K562 (cell line): Measurements from ENCODE around the gene LAG3. TPM values are rescaled to one million over a fixed set of nuclear protein-coding genes. Genes with fewer than 3 reads are reported as not detected.

Experiments
- ARNT ChIP-seq, 2 experiments: fragments of 450-650 bp; IDR thresholded peaks; 2 replicates each; pipeline ENCODE4 v1.6.1; 2016; ENCODE audit warnings: mild to moderate bottlenecking in 1 of 2
- ASH1L ChIP-seq: fragments of 450-650 bp; IDR thresholded peaks from 2 replicates; pipeline ENCODE4 v1.6.1; 2018; ENCODE audit warnings: borderline replicate concordance, mild to moderate bottlenecking, low read depth; ENCODE audit not compliant: partially characterized antibody
- ATF7 ChIP-seq: fragments of 450-650 bp; IDR thresholded peaks from 2 replicates; pipeline ENCODE4 v1.7.1; 2014; ENCODE audit warnings: mild to moderate bottlenecking, moderate library complexity
- FOXK2 ChIP-seq, 2 experiments: fragments of 450-650 bp; IDR thresholded peaks in 1 of 2; conservative IDR thresholded peaks in 1 of 2; 2 replicates each; pipeline ENCODE4 v1.6.1; 2016; ENCODE audit warnings: low read depth in 2 of 2, mild to moderate bottlenecking in 1 of 2
- GATAD2B ChIP-seq: fragments of 450-650 bp; IDR thresholded peaks from 2 replicates; pipeline ENCODE4 v1.6.1; 2017; ENCODE audit warnings: mild to moderate bottlenecking, borderline replicate concordance
- KDM2B ChIP-seq: fragments of 250-450 bp; sonication (Bioruptor Pico); IDR thresholded peaks from 2 replicates; pipeline ENCODE4 v1.8.0; 2021; ENCODE audit warnings: mild to moderate bottlenecking, moderate library complexity
- KLF1 ChIP-seq: fragments of 450-650 bp; IDR thresholded peaks from 2 replicates; pipeline ENCODE4 v1.6.1; 2016; ENCODE audit warnings: missing genetic modification characterization, missing compliant biosample characterization
- NCOR1 ChIP-seq: fragments of 450-650 bp; IDR thresholded peaks from 2 replicates; pipeline ENCODE4 v1.6.1; 2016; ENCODE audit warnings: mild to moderate bottlenecking, moderate library complexity
- NELFE ChIP-seq: IDR thresholded peaks from 2 replicates; pipeline ENCODE4 v1.6.1; 2011; ENCODE audit warnings: mild to moderate bottlenecking; ENCODE audit not compliant: insufficient read depth, insufficient read length
- NFE2L1 ChIP-seq: fragments of 450-650 bp; IDR thresholded peaks from 2 replicates; pipeline ENCODE4 v1.6.1; 2016; ENCODE audit warnings: missing genetic modification characterization, low read depth, mild to moderate bottlenecking, missing compliant biosample characterization, moderate library complexity, borderline replicate concordance
- RBM25 ChIP-seq: fragments of 200-400 bp; formaldehyde crosslinking; IDR thresholded peaks from 2 replicates; pipeline ENCODE4 v1.6.1; 2018; ENCODE audit warnings: low read length, low read depth, moderate library complexity; ENCODE audit not compliant: severe bottlenecking
- SAP30 ChIP-seq: fragments of 200-600 bp; sonication (generic); IDR thresholded peaks from 2 replicates; pipeline ENCODE4 v1.6.1; 2012; ENCODE audit warnings: borderline replicate concordance, low read depth, mild to moderate bottlenecking, moderate library complexity, low read length, control low read depth, inconsistent platforms; ENCODE audit not compliant: insufficient read depth, poor library complexity, severe bottlenecking
- TCF7 ChIP-seq: sonication (generic); IDR thresholded peaks from 2 replicates; pipeline ENCODE4 v1.6.1; 2016; ENCODE audit warnings: antibody characterized with exemption, borderline replicate concordance
- WHSC1 ChIP-seq: IDR thresholded peaks from one replicate; pipeline ENCODE4 v1.6.1; 2012; ENCODE audit warnings: low read length, control low read depth, inconsistent platforms
- ZFP1 ChIP-seq: fragments of 450-650 bp; formaldehyde crosslinking; IDR thresholded peaks from 2 replicates; pipeline ENCODE4 v1.4.0; 2020; ENCODE audit warnings: mild to moderate bottlenecking, mixed read lengths
- ZNF23 ChIP-seq: fragments of 250-450 bp; sonication (Bioruptor Pico); IDR thresholded peaks from 2 replicates; pipeline ENCODE4 v1.4.0; 2020; ENCODE audit warnings: mild to moderate bottlenecking
- ZNF277 ChIP-seq: fragments of 250-450 bp; sonication (Bioruptor Pico); IDR thresholded peaks from 2 replicates; pipeline ENCODE4 v1.8.0; 2022; ENCODE audit warnings: inconsistent platforms, mild to moderate bottlenecking, moderate library complexity, borderline replicate concordance
- ZNF764 ChIP-seq: fragments of 250-450 bp; sonication (Bioruptor Pico); IDR thresholded peaks from 2 replicates; pipeline ENCODE4 v1.4.0; 2020; ENCODE audit warnings: low read depth, mild to moderate bottlenecking, moderate library complexity
- polyA plus RNA-seq, 8 experiments: library from polyadenylated mRNA; depleted of rRNA in 4 of 8; stranded (reverse) in 5 of 8; unstranded in 3 of 8; fragments of >200 nt; fragmentation: Nextera tagmentation in 2 of 8; fragmentation: Illumina TruSeq in 1 of 8; extraction: Ambion mirVana in 2 of 8; extraction: Trizol in 1 of 8; gene quantifications; 2 replicates each; pipeline versions ENCODE4 v1.2.1 to v1.2.3, GENCODE V29; 2011 to 2014; ENCODE audit warnings: inconsistent platforms in 1 of 8, missing spikeins in 1 of 8
- total RNA-seq, 7 experiments: library from RNA; depleted of rRNA in 6 of 7; stranded (reverse); fragments of >200 nt in 6 of 7; fragmentation: Illumina TruSeq in 2 of 7; extraction: Trizol in 2 of 7; gene quantifications; 2 replicates each; pipeline versions ENCODE4 v1.2.1 to v1.2.3, GENCODE V29; 2011 to 2021; ENCODE audit warnings: low replicate concordance in 1 of 7
- TF ChIP-seq, protein P1 (sequence below), 2 experiments: fragments of 450-650 bp in 1 of 2; sonication (generic) in 1 of 2; formaldehyde crosslinking; conservative IDR thresholded peaks; 2 replicates each; pipeline versions ENCODE4 v1.4.0 to v1.8.1; 2020 to 2022; ENCODE audit warnings: mild to moderate bottlenecking in 1 of 2, missing genetic modification reagents in 1 of 2
- TF ChIP-seq, protein P2 (sequence below): fragments of 450-650 bp; IDR thresholded peaks from 2 replicates; pipeline ENCODE4 v1.6.1; 2016; ENCODE audit warnings: missing biosample characterization, missing genetic modification characterization
- TF ChIP-seq, protein P3 (sequence below): sonication (generic); formaldehyde crosslinking; IDR thresholded peaks from 2 replicates; pipeline ENCODE4 v1.8.0; 2022; ENCODE audit warnings: missing genetic modification reagents, mild to moderate bottlenecking, moderate library complexity, borderline replicate concordance

The LAG3 gene
- total and polyA plus RNA-seq, 9 of the 15 experiments (the other 6 are each of a cell fraction or from before 2014, with no cell fraction given), result 0.07 to 0.66 (median 0.09) TPM; not detected in 1

DNA sequence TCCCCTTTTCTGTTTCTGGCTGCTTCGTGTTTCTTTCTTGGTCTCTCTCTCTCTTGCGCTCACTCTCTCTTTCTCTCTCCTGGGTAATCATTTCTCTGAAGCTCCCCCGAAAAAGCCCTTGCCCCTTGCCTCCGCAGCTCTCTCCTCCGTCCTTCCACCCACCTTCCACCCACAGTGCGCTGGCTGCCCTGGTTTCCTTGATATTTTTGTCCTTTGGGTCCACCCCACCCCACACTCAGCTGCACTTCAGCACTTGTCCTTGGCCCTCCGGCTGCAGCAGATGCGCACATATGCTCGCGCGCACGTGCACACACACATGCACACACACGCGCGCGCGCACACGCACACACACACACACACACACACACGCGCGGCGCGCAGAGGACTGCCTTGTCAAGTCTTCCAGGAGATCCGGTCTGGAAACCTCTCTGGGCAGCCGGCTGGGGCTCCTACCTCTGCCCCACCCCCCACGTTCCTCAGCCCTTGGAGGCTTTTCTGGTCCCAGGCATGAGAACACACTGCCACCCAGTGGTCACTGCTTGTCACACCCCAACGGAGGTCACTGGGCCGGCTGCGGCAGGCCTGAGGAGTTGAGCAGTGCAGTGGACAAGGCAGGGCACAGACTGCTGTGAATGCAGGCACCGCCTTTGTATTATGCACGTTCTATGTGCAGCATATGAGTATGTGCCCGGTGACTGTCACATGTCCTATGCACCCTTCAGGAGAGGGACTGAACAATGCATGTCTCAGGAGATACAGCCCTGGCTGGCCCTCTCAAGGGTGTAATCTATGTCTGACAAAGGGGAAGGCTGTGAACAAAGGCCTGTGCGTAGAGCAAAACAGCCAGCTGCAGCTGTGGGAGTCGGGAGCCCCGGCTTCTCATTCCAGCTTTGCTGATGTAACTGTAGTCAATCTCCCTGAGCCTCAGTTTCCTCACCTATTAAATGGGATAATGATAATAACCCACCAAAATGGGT, 6.5 kb downstream of the LAG3 start (continued):
- TF ChIP-seq SAP30 (peak; percentile 37), KDM2B (no peak), NCOR1 (peak; percentile 61), ASH1L (no peak), ATF7 (peak; percentile 44), WHSC1 (no peak), ZNF23 (CRISPR knock-in tag) (no peak), ZNF277 (CRISPR knock-in tag) (no peak), KLF1 (tag) (no peak), GATAD2B (no peak), ARNT (IDR thresholded peaks at IDR 0.05) (peak; percentile 51 to 60; a peak in 3 of 4 replicates), RBM25 (peak; percentile 24), ZNF764 (CRISPR knock-in tag) (no peak), NFE2L1 (tag) (no peak), TCF7 (no peak), ZFP1 (CRISPR knock-in tag) (no peak), NELFE (no peak), FOXK2 (conservative IDR thresholded peaks at IDR 0.05 in 1 of 2, IDR thresholded peaks at IDR 0.05 in 1 of 2; ENCODE audit: low read depth in 2 of 2) (peak in 1 of 2 experiments; percentile 74; a peak in 2 of 4 replicates)
- TF ChIP-seq, protein P1, sequence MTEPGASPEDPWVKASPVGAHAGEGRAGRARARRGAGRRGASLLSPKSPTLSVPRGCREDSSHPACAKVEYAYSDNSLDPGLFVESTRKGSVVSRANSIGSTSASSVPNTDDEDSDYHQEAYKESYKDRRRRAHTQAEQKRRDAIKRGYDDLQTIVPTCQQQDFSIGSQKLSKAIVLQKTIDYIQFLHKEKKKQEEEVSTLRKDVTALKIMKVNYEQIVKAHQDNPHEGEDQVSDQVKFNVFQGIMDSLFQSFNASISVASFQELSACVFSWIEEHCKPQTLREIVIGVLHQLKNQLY (CRISPR knock-in tag; conservative IDR thresholded peaks at IDR 0.05), result no peak
- TF ChIP-seq, protein P2, sequence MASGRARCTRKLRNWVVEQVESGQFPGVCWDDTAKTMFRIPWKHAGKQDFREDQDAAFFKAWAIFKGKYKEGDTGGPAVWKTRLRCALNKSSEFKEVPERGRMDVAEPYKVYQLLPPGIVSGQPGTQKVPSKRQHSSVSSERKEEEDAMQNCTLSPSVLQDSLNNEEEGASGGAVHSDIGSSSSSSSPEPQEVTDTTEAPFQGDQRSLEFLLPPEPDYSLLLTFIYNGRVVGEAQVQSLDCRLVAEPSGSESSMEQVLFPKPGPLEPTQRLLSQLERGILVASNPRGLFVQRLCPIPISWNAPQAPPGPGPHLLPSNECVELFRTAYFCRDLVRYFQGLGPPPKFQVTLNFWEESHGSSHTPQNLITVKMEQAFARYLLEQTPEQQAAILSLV (tag), result no peak
- TF ChIP-seq, protein P3, sequence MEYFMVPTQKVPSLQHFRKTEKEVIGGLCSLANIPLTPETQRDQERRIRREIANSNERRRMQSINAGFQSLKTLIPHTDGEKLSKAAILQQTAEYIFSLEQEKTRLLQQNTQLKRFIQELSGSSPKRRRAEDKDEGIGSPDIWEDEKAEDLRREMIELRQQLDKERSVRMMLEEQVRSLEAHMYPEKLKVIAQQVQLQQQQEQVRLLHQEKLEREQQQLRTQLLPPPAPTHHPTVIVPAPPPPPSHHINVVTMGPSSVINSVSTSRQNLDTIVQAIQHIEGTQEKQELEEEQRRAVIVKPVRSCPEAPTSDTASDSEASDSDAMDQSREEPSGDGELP (CRISPR knock-in tag), result peak; percentile 85
